ENCODE data around the gene IL17REL.

DNA sequence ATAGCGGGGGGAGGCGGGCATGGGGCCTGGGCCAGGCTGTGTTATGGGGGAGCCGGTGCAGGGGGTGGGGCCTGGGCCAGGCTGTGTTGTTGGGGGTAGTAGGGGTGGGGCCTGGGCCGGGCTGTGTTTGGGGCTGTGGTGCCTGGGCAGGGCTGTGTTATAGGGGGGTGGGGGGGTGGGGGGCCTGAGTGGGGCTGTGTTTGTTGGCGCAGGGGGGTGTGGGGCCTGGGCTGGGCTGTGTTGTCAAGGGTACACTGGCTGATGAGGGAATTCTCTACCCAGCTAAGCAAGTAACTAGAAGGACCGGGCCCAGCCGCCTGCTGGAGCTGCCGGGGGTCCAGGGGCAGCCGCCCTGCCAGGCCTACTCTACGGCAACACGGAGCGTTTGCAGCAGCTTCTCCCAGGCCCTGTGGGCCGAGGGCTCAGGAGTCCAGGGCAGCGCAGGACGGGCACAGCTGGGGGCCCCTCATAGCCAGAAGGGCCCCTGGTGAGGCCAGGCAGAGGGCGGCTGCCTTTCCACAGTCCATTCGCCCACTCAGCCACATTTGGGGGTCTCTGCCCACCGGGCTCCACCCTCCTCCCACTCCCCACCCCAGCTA lies 62.1 kb downstream of the IL17REL start:
- TF ChIP-seq, protein P1, sequence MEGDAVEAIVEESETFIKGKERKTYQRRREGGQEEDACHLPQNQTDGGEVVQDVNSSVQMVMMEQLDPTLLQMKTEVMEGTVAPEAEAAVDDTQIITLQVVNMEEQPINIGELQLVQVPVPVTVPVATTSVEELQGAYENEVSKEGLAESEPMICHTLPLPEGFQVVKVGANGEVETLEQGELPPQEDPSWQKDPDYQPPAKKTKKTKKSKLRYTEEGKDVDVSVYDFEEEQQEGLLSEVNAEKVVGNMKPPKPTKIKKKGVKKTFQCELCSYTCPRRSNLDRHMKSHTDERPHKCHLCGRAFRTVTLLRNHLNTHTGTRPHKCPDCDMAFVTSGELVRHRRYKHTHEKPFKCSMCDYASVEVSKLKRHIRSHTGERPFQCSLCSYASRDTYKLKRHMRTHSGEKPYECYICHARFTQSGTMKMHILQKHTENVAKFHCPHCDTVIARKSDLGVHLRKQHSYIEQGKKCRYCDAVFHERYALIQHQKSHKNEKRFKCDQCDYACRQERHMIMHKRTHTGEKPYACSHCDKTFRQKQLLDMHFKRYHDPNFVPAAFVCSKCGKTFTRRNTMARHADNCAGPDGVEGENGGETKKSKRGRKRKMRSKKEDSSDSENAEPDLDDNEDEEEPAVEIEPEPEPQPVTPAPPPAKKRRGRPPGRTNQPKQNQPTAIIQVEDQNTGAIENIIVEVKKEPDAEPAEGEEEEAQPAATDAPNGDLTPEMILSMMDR (IDR thresholded peaks at IDR 0.05 in 4 of 5, conservative IDR thresholded peaks at IDR 0.05 in 1 of 5) = no peak
- no peak for TF ChIP-seq POLR2A (IDR thresholded peaks at IDR 0.05)
